SHP77 treated with DMSO at 0.1 percent for 48 hours (cell line): ENCODE measurements around the gene CLCN6.
A peak's percentile ranks its signal among the peaks of the same experiment; 100 is the strongest.

ENCODE experiments used
- DNase-seq: peaks from one replicate; lab custom pipeline; 2025; lab: John Stamatoyannopoulos, UW

Gene CLCN6

GRCh38 chr1:11880181-11880575 is 74.2 kb downstream of the CLCN6 start:
- no peak for DNase-seq

- peak; percentile 64 for DNase-seq
Observed at GRCh38 chr1:11880911-11881748, 75.1 kb downstream of the CLCN6 start.

GRCh38 chr1:11881749-11882441 is 75.9 kb downstream of the CLCN6 start:
- no peak for DNase-seq

GRCh38 chr1:11882814-11883538 is 77.0 kb downstream of the CLCN6 start:
- peak; percentile 7 for DNase-seq

- no peak for DNase-seq
Observed at GRCh38 chr1:11885916-11886315, 79.9 kb downstream of the CLCN6 start.

GRCh38 chr1:11886986-11887665 is 81.1 kb downstream of the CLCN6 start:
- DNase-seq: no peak

GRCh38 chr1:11887666-11888007 is 81.6 kb downstream of the CLCN6 start:
- DNase-seq: no peak

- DNase-seq: no peak
Observed at GRCh38 chr1:11888206-11888876, 82.3 kb downstream of the CLCN6 start.

GRCh38 chr1:11888877-11889208 is 82.9 kb downstream of the CLCN6 start:
- no peak for DNase-seq

- no peak for DNase-seq
Observed at GRCh38 chr1:11891433-11892186, 85.6 kb downstream of the CLCN6 start.
